ENCODE results near the gene OOSP3.

DNA sequence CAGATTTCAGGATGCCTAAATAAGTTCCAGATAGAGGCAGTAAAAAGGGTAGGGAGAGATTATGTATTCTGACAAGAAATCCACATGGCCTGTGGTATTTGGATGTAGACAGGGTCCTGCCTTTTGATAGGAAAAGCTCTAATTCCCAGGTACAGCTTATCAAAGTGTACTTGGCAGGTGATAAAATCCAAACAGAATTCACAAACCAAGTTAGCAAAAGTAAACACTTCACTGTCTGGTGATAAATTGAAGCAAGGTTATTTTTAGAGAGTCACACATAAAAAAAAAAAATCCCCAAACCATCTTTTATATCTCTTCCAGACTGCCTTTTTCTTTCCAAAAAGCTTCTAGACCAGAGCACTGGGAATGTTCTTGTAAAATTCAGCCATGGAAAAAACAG lies 39.0 kb upstream of the OOSP3 start:
- TF ChIP-seq, protein P1, sequence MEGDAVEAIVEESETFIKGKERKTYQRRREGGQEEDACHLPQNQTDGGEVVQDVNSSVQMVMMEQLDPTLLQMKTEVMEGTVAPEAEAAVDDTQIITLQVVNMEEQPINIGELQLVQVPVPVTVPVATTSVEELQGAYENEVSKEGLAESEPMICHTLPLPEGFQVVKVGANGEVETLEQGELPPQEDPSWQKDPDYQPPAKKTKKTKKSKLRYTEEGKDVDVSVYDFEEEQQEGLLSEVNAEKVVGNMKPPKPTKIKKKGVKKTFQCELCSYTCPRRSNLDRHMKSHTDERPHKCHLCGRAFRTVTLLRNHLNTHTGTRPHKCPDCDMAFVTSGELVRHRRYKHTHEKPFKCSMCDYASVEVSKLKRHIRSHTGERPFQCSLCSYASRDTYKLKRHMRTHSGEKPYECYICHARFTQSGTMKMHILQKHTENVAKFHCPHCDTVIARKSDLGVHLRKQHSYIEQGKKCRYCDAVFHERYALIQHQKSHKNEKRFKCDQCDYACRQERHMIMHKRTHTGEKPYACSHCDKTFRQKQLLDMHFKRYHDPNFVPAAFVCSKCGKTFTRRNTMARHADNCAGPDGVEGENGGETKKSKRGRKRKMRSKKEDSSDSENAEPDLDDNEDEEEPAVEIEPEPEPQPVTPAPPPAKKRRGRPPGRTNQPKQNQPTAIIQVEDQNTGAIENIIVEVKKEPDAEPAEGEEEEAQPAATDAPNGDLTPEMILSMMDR (IDR thresholded peaks at IDR 0.05; ENCODE audit: low read length), result no peak
- TF ChIP-seq EZH2 (IDR thresholded peaks at IDR 0.05; ENCODE audit: borderline replicate concordance, low read length), result no peak

All from OCI-LY1 (cell line).